ENCODE results near the gene PIGS.

DNA sequence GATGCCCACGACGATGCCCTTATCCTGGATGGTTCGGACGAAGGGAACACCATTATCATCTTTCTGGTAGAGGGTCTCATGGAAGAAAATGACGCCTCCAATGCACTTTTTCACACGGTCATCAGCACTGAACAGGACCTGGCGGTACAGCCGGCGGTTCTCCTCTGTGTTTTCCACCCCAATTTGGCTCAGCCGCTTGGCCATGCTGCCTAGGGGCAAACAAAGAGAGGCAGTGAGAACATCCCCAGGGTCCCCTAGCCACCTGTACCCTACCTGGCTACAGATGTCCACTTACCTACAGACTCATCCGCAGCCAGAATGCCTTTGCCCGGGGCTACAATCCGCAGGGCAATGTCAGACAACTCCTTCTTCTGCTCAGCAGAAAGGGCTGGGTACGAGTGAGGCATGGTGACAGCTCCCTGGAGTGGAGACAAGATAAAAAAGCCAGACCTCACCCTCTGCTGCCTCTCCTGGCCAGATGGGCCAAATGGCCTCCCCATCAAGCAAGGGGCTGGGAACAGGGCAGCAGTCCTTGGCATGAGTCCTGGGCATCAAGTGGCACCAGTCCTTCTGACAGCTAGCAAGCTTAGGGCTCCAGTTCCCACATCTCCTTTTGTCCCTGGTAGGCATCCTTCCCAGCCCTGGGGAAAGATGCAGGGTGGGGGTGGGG lies 3.9 kb upstream of the PIGS start:
- TF ChIP-seq MXI1 (IDR thresholded peaks at IDR 0.05; ENCODE audit: borderline replicate concordance, low read depth, low read length) (no peak), POLR2A (IDR thresholded peaks at IDR 0.05; ENCODE audit: low read depth, low read length) (no peak), FOS (IDR thresholded peaks at IDR 0.05; ENCODE audit: low read depth, low read length) (no peak), RAD21 (IDR thresholded peaks at IDR 0.05; ENCODE audit: low read length) (no peak), RFX5 (IDR thresholded peaks at IDR 0.05; ENCODE audit: low read depth, low read length) (no peak)
- TF ChIP-seq, protein P1, sequence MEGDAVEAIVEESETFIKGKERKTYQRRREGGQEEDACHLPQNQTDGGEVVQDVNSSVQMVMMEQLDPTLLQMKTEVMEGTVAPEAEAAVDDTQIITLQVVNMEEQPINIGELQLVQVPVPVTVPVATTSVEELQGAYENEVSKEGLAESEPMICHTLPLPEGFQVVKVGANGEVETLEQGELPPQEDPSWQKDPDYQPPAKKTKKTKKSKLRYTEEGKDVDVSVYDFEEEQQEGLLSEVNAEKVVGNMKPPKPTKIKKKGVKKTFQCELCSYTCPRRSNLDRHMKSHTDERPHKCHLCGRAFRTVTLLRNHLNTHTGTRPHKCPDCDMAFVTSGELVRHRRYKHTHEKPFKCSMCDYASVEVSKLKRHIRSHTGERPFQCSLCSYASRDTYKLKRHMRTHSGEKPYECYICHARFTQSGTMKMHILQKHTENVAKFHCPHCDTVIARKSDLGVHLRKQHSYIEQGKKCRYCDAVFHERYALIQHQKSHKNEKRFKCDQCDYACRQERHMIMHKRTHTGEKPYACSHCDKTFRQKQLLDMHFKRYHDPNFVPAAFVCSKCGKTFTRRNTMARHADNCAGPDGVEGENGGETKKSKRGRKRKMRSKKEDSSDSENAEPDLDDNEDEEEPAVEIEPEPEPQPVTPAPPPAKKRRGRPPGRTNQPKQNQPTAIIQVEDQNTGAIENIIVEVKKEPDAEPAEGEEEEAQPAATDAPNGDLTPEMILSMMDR (conservative IDR thresholded peaks at IDR 0.05; ENCODE audit: low read depth, low read length), result 0 out of 2 replicates have a peak, but pooled peaks have one; percentile 14
- TF ChIP-seq, protein P2, sequence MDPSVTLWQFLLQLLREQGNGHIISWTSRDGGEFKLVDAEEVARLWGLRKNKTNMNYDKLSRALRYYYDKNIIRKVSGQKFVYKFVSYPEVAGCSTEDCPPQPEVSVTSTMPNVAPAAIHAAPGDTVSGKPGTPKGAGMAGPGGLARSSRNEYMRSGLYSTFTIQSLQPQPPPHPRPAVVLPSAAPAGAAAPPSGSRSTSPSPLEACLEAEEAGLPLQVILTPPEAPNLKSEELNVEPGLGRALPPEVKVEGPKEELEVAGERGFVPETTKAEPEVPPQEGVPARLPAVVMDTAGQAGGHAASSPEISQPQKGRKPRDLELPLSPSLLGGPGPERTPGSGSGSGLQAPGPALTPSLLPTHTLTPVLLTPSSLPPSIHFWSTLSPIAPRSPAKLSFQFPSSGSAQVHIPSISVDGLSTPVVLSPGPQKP (IDR thresholded peaks at IDR 0.05; ENCODE audit: borderline replicate concordance, low read depth, low read length), result no peak

Measured in IMR-90 (cell line).